ENCODE data around the gene LIMK2.

The LIMK2 gene

DNA sequence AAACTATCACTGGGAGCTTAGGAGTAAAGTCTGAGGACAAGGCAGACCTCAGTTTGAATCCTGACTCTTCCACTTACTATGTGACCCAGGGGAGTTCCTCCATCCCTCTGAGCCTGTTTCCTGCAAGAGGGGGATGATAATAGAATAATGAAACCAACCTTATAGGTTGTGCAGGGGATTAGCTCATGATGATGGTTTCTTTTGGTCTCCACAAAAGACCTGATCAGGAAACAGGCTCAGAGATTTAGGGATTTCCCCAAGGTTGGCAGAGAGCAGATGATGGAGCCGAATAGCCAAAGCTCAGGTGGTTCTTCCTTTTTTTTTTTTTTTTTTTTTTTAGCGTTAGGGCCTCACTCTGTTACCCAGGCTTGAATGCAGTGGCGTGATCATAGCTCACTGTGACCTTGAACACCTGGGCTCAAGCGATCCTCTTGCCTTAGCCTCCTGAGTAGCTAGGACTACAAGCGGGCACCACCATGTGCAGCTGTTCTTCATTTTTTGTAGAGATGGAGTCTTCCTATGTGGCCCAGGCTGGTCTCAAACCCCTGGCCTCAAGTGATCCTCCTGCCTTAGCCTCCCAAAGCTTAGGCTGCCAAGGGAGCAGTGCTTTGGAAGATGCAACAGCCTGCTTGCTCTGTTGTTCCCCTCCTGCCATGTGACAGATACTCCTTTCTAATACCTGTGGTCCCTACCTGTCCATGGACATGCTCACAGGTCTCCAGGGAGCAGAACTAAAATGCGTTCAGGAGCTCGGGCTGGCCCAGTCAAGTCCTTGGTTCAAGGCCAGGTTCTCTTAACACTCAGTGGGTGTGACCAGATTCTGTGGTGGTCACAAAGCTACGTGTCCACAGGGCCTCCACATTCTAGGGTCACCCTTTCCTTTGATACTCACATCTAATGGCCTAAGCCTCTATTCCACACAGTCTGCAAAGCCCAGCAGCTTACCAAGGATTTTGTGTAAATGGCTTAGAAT, 111.8 kb downstream of the LIMK2 start:
- TF ChIP-seq CTCF (conservative IDR thresholded peaks at IDR 0.05): no peak
- no peak for TF ChIP-seq ZFX (IDR thresholded peaks at IDR 0.05)
- no peak overlapping the region for H3K27ac ChIP-seq

- TF ChIP-seq CTCF (conservative IDR thresholded peaks at IDR 0.05) (no peak), ZFX (IDR thresholded peaks at IDR 0.05) (no peak)
- no peak overlapping the region for H3K27ac ChIP-seq
Measured at GRCh38 chr22:31326877-31327276, 114.8 kb downstream of the LIMK2 start.

DNA sequence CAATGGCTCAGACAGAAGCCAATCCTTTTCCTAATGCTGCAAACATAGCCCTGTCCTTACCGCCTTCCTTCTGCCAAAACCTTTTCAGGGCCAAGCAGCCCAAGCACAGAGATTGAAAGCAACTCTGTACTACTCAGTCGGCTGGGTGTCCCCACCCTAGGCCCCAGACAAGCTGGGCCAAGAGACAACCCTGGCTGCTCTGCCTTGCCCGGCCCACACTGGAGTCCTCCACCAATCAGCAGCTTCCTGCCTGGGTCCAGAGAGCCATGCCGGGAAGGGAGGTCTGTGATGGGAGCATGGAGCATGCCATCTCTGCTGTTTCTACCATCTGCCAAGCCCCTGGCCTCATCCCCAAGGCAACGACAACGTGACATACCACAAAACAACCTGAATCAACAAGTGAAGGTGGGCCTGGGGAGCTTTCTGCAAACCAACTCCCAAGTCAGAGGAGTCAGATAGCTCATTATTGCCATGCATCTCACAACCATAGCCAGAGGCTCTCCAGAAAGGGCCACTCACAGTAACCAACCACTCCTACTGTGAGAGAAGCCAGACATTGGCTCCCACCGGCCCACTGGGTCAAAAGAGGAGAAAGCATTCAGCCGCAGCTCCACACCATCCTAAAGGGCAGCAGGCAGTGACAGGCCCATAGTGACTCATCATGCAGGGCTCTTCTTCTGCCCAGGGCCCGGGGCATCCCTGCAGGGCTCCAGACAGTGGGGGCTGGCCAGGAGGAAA, 115.9 kb downstream of the LIMK2 start:
- H3K27ac ChIP-seq: no peak overlapping the region; the same call in 1 of the 2 replicates
- TF ChIP-seq ZFX (IDR thresholded peaks at IDR 0.05) (no peak), CTCF (conservative IDR thresholded peaks at IDR 0.05) (no peak)

DNA sequence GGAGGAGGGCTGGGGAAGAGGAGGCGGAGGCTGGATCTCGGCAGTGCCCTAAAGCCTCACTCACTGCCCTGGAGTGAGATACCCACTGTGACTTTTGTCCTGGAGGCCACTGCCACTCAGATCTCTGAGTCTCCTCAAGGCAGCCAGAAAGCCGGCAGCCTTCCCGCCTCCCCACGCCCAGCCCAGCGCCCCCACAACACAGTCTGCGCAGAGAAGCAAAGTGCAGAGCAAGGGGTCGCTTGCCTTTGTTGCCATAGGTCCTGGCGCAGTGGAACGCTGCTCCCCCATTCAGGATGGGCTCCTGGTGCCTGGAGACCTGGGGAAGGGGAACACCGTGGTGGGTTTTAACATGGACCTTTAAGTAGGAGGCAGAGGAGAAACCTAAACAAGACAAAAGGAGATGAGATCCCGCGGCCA, 116.5 kb downstream of the LIMK2 start:
- peak overlapping the region; percentile 41 for H3K27ac ChIP-seq
- TF ChIP-seq CTCF (conservative IDR thresholded peaks at IDR 0.05) (no peak), ZFX (IDR thresholded peaks at IDR 0.05) (no peak)

- peak overlapping the region; percentile 41 for H3K27ac ChIP-seq
- TF ChIP-seq ZFX (IDR thresholded peaks at IDR 0.05) (no peak), CTCF (conservative IDR thresholded peaks at IDR 0.05) (no peak)
Measured at GRCh38 chr22:31329029-31329428, 116.9 kb downstream of the LIMK2 start.

Measured in C4-2B (cell line).